Measurements from ENCODE around the gene ECT2.
"Not testable (repeated sequence)": the region's sequence is repeated elsewhere in the genome, so short reads cannot be mapped to it uniquely, and the experiment has no call there.

ECT2 gene

GRCh38 chr3:172853005-172853404 is 102.5 kb downstream of the ECT2 start:
- intact Hi-C loops (cut with DNase I): no loop called here

GRCh38 chr3:172853921-172854666 is 103.6 kb downstream of the ECT2 start:
- intact Hi-C loops (cut with DNase I): no loop called here
- DNase-seq: no peak

More at GRCh38 chr3:172853005-172853404, 102.5 kb downstream of the ECT2 start:
- no peak for DNase-seq

GRCh38 chr3:172855037-172855436 is 104.5 kb downstream of the ECT2 start:
- intact Hi-C loops (cut with DNase I): no loop called here
- no peak for DNase-seq

- no peak for DNase-seq
- intact Hi-C loops (cut with DNase I): no loop called here
Measured at GRCh38 chr3:172856795-172857742, 106.5 kb downstream of the ECT2 start.

GRCh38 chr3:172859041-172859440 is 108.5 kb downstream of the ECT2 start:
- intact Hi-C loops (cut with DNase I): no loop called here
- DNase-seq: no peak

- peak in 1 of 10 donors; percentile 86 for DNase-seq
- intact Hi-C loops (cut with DNase I): not testable (repeated sequence)
Measured at GRCh38 chr3:172866726-172867350, 116.3 kb downstream of the ECT2 start.

- no peak for DNase-seq
- intact Hi-C loops (cut with DNase I): no loop called here
Measured at GRCh38 chr3:172868582-172869200, 118.2 kb downstream of the ECT2 start.

GRCh38 chr3:172869368-172869771 is 118.8 kb downstream of the ECT2 start:
- DNase-seq: no peak
- intact Hi-C loops (cut with DNase I): no loop called here

GRCh38 chr3:172869784-172870518 is 119.4 kb downstream of the ECT2 start:
- intact Hi-C loops (cut with DNase I): no loop called here
- DNase-seq: no peak

Measured in posterior cingulate gyrus (tissue), 11 donors.